ENCODE results near the gene ANKK1. TPM values are rescaled to one million over a fixed set of nuclear protein-coding genes. Genes with fewer than 3 reads are reported as not detected.

Gene ANKK1
- total RNA-seq, 1 donor from 2014 or later, result 0.17 TPM

DNA sequence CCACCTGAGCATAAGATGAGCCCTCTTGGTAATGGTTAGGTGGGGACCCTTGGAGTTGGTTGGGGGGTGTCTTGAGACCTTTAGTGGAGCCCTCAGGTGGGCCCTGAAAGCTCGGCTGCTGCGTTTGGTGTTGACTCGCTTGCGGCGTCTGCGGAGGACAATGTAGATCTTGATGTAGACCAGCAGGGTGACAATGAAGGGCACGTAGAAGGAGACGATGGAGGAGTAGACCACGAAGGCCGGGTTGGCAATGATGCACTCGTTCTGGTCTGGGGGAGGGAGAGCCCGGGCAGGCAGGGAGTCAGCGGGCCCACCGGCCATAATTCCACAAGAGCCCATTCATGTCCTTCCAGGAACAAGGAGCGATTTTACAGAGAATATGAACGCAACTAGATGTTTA is 27.8 kb downstream of the ANKK1 start:
- DNase-seq (ENCODE audit: low read depth), result no peak
- no peak overlapping the region for H3K4me3 ChIP-seq (ENCODE audit: low read depth, low read length)
- TF ChIP-seq, protein P1, sequence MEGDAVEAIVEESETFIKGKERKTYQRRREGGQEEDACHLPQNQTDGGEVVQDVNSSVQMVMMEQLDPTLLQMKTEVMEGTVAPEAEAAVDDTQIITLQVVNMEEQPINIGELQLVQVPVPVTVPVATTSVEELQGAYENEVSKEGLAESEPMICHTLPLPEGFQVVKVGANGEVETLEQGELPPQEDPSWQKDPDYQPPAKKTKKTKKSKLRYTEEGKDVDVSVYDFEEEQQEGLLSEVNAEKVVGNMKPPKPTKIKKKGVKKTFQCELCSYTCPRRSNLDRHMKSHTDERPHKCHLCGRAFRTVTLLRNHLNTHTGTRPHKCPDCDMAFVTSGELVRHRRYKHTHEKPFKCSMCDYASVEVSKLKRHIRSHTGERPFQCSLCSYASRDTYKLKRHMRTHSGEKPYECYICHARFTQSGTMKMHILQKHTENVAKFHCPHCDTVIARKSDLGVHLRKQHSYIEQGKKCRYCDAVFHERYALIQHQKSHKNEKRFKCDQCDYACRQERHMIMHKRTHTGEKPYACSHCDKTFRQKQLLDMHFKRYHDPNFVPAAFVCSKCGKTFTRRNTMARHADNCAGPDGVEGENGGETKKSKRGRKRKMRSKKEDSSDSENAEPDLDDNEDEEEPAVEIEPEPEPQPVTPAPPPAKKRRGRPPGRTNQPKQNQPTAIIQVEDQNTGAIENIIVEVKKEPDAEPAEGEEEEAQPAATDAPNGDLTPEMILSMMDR (conservative IDR thresholded peaks at IDR 0.05; ENCODE audit: low read depth, low read length), result no peak

DNA sequence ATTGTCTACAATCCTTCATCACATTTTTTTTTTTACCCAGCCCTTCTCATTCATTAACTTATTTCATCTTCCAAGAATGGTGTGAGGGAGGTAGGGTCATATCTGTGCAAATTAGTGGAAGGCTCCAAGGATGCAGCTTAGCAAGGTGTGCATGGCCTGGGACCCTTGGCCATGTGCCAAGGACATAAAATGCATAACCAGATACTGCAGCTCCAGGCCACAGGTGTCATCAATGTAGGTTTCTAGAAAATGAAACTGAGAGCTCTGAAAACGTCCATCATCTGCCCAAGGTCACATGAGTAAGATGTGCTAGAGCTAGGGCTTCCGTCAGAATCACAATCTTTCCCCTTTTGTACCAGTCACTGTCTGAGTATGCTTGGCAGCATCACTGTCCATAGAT is 29.8 kb downstream of the ANKK1 start:
- DNase-seq (ENCODE audit: low read depth), result no peak
- no peak overlapping the region for H3K4me3 ChIP-seq (ENCODE audit: low read depth, low read length)
- TF ChIP-seq, protein P1 (conservative IDR thresholded peaks at IDR 0.05; ENCODE audit: low read depth, low read length), result no peak

DNA sequence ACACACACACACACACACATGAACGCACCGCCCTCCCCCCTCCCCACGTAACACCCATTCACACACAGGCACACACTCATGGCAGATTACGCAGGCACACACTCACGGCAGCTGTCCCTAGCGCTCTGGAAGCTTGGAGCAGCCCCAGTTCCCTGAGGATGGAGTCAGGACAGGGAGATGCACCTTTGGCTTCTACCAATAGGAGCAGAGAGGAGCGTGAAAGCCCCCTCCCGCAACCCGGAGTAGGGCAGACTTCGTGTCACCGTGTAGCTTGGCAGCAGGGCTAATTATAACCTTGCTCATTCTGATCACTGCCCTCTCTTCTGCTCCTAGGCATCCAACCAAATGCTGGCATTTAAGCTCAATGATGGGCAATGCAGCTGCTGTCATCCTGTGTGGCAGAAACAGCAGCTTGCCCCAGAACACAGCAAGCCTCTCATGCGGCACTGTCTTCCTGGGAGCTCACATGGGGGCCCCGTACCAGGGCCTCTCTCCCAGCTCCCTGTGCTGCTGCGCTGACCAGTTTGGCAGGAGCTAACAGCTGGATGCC is 31.9 kb downstream of the ANKK1 start:
- TF ChIP-seq, protein P1 (conservative IDR thresholded peaks at IDR 0.05; ENCODE audit: low read depth, low read length), result no peak

DNA sequence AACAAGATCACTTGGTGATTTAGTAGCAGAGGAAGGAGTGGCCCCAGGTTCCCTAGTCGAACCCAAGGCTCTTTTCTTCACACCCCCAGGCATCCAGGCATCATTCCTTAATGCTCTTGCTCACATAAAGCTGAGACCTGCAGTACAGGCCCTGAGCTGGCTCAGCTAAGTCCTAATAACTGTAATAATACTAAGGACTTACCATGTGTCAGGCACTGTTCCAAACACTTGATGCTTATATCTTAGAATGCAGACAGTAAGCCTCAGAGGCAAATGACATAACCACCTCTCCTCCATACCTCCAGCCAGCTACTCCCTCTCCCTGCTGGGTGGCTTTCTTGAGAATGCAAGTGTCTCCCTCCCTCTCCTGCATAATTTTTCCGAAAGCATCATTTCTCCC is 33.2 kb downstream of the ANKK1 start:
- no peak overlapping the region for H3K4me3 ChIP-seq (ENCODE audit: low read depth, low read length)
- TF ChIP-seq, protein P1 (conservative IDR thresholded peaks at IDR 0.05; ENCODE audit: low read depth, low read length), result no peak
- DNase-seq (ENCODE audit: low read depth), result no peak

More for the DNA sequence above, 31.9 kb downstream of the ANKK1 start:
- H3K4me3 ChIP-seq (ENCODE audit: low read depth, low read length), result no peak overlapping the region
- no peak for DNase-seq (ENCODE audit: low read depth)

DNA sequence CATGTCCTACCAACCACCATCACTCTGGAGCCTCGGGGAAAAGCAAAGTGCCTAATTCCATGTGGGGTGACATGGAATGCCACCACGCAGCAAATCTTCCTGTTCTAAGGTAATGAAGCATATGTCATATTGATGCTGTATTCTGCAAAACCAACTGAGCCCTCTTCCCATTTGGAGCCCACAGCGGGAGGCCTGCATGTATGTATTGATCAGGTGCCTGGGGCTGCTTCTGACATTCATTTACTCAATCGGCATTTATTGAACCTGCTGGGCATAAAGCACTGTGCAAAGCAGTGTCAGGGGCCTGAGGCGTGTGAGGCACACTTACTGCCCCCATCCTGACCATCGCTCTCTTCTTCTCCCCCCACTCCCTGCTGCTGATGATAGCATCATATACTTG is 39.1 kb downstream of the ANKK1 start:
- DNase-seq (ENCODE audit: low read depth), result no peak
- TF ChIP-seq, protein P1 (conservative IDR thresholded peaks at IDR 0.05; ENCODE audit: low read depth, low read length), result no peak
- no peak overlapping the region for H3K4me3 ChIP-seq (ENCODE audit: low read depth, low read length)

DNA sequence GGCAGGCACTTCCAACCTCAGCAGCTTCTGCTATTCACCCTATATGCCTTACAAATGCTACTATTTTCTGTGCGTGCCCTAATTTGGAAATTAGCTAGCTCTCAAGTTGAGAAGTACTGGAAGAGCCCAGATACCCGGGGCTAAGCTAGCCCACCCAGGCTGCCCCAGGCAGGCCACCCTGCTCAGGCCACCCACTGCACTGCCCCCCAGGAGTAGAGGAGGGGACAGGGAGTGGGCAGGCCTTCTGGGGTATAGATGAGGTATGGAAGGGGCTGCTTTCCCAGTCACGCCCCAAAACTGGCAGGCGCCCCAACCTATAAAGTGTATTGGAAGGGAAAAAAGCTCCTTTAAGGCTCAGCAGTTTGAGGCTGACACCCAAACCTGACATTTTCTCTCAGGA is 44.2 kb downstream of the ANKK1 start:
- H3K4me3 ChIP-seq (ENCODE audit: low read depth, low read length), result no peak overlapping the region
- no peak for DNase-seq (ENCODE audit: low read depth)
- TF ChIP-seq, protein P1 (conservative IDR thresholded peaks at IDR 0.05; ENCODE audit: low read depth, low read length), result no peak

DNA sequence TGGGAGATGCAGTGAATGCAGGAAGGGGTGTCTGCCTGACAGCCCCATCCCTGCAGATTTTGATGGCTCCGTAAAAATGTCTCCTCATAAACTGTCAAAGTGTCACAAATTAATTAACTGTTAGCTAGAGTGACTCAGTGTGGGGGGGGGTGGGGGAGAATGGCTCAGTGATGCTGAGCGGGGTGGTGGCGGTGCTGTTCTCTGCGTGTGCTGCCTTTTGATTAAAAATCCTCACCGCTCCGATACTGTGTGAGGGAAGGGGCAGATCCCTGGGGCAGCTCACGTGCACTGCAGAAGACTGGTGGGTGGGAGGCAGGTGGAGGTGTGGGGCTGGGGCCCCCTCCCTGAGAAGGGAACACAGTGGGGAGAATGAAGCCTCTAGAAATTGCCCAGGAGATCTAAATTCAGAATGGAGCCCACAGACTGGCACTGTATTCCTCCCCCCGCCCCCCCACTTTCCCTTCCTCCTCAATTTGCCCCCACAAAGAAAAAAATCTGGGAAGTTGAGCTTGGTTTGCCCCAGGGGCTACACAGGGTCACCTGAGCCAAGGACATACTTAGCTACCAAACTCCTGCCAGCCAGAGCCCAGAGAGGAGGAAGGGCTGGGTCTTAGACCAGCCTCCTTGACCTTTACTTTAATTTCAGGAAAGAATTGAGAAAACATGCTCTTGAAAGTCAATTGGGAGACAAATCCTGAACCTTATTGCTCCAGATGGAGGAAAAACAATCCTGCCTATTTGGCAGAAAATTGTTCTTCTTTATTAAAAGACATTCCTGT is 47.8 kb downstream of the ANKK1 start:
- no peak overlapping the region for H3K4me3 ChIP-seq (ENCODE audit: low read depth, low read length)
- DNase-seq (ENCODE audit: low read depth), result no peak
- TF ChIP-seq, protein P1 (conservative IDR thresholded peaks at IDR 0.05; ENCODE audit: low read depth, low read length), result no peak

Measured in epithelial cell of proximal tubule (primary cell).